Epithelial cell of proximal tubule (primary cell): ENCODE data around the gene TMC3. TPM values are rescaled to one million over a fixed set of nuclear protein-coding genes. Genes with fewer than 3 reads are reported as not detected.

Experiments
- DNase-seq: peaks from one replicate; pipeline ENCODE4 v3.0.0-alpha.2; 2011; ENCODE audit warnings: low read depth
- H3K4me3 ChIP-seq: 2 replicates; pipeline ENCODE4 v1.5.1; 2011; ENCODE audit warnings: low read depth, mild to moderate bottlenecking, low read length
- CTCF ChIP-seq: conservative IDR thresholded peaks from 2 replicates; pipeline ENCODE4 v1.5.1; 2012; ENCODE audit warnings: low read depth, mild to moderate bottlenecking, low read length
- total RNA-seq: library from RNA; depleted of rRNA; stranded (reverse); fragments of >200 nt; gene quantifications from 2 replicates; pipeline ENCODE4 v1.2.3, GENCODE V29; 2015

The TMC3 gene
- total RNA-seq, 1 donor from 2014 or later, result not detected

GRCh38 chr15:81281456-81281735 is 92.6 kb downstream of the TMC3 start:
- no peak for DNase-seq
- no peak overlapping the region for H3K4me3 ChIP-seq
- TF ChIP-seq CTCF, result no peak

Other genes starting within 250 kb of the TMC3 start
- 0.07 TPM in 1 of 2 replicates, not detected in the other for gene CFAP161, start 239.9 kb downstream of the TMC3 start, total RNA-seq
- gene IL16, start 177.3 kb downstream of the TMC3 start, total RNA-seq, result 0.12 TPM in 1 of 2 replicates, not detected in the other
- gene STARD5, start 50.1 kb downstream of the TMC3 start, total RNA-seq, result 0.63 and 1.1 TPM in 2 replicates